CD4-positive, alpha-beta T cell treated with Interleukin-4 for 1 hour (primary cell): ENCODE results near the gene KCNQ4.
A peak's percentile ranks its signal among the peaks of the same experiment; 100 is the strongest.

Experiments
- DNase-seq, 2 donors: peaks; one replicate each; pipeline ENCODE4 v3.0.0-alpha.2; 2020 to 2022

KCNQ4 gene

DNA sequence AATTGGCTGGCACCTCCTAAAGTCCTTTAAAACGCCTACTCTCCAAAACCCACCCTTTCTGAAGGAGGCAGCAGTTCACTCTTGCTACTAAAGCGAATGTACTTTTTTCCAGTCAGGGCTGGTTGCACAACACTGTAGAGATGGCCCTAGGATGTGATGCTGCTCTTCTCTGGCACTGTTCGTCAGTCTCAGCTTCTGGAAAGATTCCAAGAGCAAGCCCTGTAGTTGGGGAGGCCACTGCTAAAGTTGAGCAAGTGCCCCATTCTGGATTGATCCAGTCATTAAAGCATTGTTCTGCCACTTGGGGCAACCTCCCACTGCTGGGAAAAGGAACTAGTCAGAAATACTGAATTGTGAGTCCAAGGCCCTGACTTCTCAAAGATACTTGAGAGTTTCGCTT is 28.5 kb upstream of the KCNQ4 start:
- DNase-seq = no peak

GRCh38 chr1:40756523-40756922 is 27.1 kb upstream of the KCNQ4 start:
- no peak for DNase-seq

DNA sequence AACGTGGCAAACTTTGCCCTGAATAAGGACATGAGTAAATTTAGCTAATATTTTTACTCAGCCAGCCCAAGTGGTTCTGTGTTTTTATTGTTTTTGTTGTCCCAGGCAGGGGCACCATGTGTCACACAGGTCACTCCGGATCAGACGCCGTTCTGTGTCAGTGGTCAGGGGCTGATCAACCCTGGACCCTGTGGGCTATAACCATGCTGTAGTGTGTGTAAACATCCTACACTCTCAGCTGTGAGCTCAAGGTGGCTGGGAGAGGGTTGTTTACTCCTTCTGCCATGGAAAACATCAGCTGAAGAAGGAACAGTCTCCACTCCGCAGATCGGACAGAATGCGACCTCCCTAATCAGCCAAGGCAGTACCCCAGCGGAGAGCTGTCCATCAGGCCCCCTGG is 26.5 kb upstream of the KCNQ4 start:
- DNase-seq = no peak

GRCh38 chr1:40758004-40758403 is 25.6 kb upstream of the KCNQ4 start:
- no peak for DNase-seq

DNA sequence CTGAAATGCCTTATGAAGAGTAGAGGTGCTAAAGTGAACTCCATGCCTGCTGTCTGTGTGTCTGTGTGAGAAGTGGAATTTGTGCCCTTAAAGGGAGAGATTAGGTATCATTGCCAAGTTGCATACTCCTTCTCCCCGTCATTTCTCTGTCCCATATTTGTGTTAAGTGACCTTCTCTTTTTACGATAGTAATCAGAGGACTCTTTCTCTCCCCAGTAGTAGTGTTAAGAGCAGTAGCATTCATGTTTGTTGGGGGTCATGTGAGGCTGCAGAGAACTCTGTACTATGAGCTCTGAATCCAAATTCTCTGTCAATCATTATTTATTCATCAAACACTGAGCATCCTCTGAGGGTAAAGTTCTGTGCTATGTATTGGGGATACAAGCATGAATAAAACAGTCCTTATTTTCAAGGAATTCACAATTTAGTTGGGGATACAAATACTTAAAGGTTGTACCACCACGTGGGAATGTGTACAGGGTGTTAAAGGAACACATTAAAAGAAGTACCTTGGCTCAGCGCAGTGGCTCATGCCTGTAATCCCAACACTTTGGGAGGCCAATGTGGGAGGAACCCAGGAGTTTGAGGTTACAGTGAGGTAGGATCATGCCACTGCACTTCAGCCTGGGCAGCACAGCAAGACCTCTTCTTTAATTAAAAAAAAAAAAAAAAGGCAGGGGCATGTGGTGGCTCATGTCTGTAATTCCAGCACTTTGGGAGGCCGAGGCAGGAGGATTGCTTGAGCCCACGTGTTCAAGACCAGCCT is 24.8 kb upstream of the KCNQ4 start:
- DNase-seq = no peak

GRCh38 chr1:40760984-40761383 is 22.6 kb upstream of the KCNQ4 start:
- no peak for DNase-seq

GRCh38 chr1:40762144-40762923 is 21.3 kb upstream of the KCNQ4 start:
- DNase-seq = no peak

- DNase-seq = no peak
These were observed 19.6 kb upstream of the KCNQ4 start for GRCh38 chr1:40763742-40764532.

GRCh38 chr1:40764981-40765380 is 18.6 kb upstream of the KCNQ4 start:
- DNase-seq = no peak

DNA sequence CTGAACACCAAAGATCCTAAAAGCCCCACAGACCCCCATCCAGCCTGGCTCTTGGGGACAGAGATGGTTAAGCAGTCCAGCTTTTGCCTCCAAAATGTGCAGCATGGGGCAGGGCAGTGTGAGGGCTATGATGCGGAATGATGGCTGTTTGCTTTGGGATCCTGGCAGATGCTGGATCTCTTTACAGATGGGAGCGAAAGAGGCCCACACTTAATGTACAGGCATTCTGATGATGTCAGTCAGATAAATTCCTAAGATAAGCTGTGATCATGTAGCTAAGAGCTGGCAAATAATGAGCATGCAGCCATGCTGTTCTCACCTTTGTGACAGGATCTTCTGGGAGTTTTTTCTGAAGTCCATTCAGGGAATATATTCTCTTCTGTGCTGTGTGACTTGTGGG is 17.6 kb upstream of the KCNQ4 start:
- DNase-seq = no peak

DNA sequence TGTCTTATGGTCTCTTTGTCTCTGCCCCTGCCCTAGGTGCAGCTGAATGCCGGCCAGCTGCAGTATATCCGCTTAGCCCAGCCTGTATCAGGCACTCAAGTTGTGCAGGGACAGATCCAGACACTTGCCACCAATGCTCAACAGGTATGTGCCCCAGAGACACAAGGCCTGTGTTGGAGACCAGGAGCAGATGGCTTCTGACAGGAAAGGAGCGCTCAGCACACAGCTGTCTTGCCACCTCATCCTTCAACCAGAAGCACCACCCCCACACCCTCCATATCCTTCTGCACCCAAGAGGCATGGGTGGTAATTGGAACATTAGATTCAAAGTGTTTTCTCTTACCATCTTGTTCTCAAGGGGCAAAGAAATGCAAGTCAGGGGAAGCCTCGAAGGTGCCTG is 17.0 kb upstream of the KCNQ4 start:
- DNase-seq = no peak

DNA sequence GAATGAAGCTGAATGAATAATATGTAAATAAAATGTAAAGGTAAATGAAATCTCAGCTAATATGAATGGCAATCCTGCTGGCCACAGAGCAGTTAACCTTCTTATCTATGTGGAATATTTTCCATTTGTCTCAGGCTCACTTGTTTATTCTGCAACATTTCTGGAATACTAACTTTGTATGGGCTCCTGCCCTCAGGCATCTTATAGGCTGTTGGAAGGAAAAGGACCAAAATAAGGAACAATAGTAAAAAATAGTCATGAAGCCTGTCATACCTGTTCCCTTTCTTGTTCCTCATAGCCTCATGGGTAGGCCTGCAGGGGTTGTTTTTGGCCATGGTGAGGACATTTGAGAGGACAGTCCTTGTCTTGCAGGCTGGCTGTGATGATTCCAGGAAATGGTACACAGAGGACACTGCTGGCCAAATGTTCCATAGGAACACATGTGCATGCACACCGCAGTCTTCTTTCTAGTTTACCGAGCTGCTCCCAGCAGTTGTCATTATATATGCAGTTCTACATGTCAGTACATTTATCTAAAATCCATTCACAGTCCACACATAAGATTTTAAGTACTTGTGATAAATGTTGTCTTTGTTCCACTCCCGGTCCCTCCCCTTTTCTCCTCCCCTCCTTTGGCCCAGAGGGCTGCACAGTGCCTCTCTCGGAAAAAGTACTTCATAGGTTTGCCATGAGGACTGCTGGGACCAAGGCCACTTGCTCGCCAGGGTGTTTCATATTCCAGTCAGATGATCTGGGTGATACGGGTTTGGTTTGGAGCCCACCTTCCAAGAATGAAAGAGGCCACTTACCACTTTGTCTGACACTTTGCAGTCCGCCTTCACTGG is 15.2 kb upstream of the KCNQ4 start:
- DNase-seq = no peak

DNA sequence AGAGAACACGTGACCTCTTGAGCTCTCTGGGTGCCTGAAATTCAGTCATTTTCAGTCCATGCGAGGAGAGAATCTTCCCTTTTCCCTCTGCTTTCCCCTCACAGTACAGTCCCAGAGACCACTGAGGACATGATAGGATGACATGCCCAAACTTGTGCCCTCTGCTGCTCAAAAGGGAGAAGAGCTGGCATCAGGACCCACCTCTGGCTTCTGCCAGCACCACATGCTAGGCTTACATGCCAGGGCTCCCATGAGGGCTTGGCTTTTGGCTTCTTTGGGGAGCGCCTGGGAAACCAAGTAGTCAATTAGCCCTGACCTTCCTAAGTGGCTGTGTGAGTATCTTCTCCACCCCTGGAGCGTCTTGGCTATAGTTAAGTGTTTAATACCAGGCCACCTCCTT is 13.8 kb upstream of the KCNQ4 start:
- DNase-seq = no peak

- no peak for DNase-seq
These were observed 13.1 kb upstream of the KCNQ4 start for GRCh38 chr1:40770296-40771070.

DNA sequence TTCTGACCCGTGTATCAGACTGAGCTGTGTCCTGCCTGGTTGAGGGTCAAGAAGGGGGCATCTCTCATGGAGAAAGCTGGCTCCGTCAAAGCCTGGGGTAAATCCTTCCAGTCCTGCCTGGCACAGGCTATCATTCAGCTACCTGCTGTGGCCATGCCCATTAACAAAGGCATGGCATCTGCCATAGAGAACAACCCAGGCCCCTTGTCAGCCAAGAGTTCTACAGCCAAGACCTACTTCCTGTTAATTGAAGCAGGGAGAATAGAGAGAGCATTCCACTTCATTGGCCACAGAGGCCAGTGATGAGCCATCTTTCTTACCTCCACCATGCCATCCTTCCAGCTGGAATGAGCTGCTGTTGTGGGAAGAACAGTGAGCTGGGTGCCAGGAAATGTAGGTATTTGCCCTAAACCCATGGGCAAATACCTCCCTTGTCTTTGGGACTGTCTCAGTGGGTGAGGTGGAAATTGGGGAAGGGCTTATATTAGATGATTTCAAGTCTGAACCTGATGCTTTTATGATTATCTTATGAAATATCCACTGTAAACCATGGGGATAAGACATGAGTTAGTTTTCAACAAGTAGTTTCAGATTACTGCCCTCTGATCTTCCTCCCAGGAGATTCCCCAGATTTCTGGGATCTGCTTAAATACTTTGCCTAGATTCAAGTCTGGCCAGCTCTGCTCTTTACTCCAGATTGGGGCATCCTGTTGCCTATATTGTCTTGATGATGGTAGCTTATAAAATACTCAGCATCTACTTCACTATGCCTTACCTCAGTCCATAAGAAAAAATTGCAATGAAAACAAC is 11.2 kb upstream of the KCNQ4 start:
- DNase-seq = no peak

DNA sequence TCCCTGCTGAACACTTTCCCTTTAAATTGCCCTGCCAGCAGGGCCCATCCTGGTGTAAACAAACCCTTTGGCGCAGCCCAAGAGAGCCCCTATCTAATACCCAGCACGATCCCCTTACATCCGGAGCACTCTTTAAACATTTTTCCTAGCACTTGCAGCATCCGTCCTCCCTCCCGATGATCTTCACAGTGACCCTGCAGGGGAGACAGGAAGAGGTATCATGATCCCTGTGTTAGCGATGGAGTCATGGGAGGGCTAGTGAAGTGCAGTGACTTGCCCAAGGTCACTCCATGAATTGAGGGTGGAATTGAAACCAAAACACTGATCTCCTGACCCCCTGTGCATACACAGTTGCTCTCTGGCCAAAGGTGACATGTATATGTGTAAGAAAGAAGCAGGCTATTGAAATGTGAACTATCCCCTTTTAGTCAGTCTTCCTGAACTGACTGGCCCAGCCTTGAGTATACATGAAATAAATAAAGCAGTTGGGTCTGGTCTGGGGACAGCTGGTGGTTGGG is 9.8 kb upstream of the KCNQ4 start:
- no peak for DNase-seq

DNA sequence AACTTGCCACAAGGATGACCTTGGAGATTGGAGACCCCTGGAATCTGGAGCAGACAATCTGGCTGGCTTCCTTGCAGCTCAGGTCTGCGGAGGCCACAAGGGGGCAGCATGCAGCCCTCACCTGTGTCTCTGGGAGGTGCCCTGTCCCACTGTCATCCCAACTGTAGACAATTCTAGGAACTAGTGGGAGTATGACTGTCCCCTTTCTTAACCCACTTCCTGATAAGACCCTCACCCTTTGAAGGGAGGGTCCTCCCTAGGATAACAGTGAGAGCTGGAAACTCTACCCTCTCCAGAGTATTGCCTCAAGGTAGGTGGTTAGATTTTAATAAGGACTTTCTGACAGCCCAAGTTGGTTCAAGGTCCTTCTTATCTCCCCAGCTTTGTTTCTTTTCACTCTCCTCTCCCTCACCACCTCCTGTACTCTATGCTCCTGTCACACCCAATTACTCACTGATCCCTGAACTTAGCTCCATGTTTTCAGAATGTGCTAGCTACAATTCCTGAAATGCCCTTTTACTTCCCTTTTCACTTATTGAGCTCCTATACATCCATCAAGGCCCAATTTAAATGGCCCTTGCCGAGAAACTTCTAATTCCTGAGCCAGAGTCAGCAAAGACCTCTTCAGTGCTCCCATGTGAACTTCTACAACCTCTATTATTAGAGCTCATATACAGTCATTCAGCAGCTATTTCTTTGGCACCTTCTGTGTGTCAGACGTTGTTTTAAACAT is 9.2 kb upstream of the KCNQ4 start:
- DNase-seq = peak; percentile 45 to 60

DNA sequence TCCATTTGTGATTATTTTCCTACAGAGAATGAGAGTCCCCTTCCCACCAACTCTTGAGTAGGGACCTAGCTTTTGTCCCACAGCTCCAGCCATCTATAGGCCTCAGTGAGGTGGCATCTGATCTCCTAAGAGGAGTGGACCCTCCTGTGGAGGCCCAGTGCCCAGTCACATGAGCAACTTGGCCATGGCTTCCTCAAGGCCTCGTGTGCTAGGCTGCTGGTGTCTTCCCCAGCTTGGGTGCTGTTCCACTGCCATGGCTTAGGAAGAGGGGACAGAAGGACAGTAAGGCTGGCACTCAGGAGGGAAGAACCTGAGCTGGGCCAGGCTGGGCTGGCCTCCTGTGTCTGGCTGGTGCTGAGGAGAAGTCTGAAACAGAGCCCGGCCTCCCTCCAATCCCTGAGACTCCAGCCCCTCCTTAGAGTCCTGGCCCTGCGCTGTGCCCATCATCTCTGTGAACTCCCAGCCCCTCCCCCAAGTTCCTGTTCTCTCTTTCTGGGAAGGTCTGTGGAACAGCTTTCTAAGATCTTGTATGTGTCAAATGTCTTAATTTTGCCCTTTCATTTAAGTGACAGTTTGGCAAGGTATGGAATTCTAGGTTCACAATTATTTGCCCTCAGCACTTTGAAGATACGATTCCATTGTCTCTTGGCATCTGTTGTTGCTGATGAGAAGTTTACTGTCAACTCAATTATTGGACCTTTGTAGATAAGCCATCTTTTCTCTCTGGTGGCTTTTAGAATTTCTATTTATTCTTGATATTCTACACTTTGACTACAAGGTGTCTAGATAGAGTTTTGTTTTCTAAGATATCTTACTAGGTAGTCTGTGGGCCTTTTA is 7.1 kb upstream of the KCNQ4 start:
- DNase-seq = no peak
